BLaER1 treated with 17β-estradiol and CSF1 and Interleukin-3, amounts not matched to agents 10 nM and 100 nM (cell line): Measurements from ENCODE around the gene GIMAP7.

Source experiments
- H3K27ac ChIP-seq, 11 experiments: shearing (Covaris generic); formaldehyde crosslinking; 2 replicates each; pipeline ENCODE4 v1.8.1; 2022
- H3K27me3 ChIP-seq, 11 experiments: shearing (Covaris generic); formaldehyde crosslinking; 2 replicates each; pipeline ENCODE4 v1.8.1; 2022
- H3K36me3 ChIP-seq, 11 experiments: shearing (Covaris generic); formaldehyde crosslinking; 2 replicates each; pipeline ENCODE4 v1.8.1; 2022
- H3K4me1 ChIP-seq, 10 experiments: shearing (Covaris generic); formaldehyde crosslinking; 2 replicates each; pipeline ENCODE4 v1.8.1; 2022
- H3K4me2 ChIP-seq, 11 experiments: shearing (Covaris generic); formaldehyde crosslinking; 2 replicates each; pipeline ENCODE4 v1.8.1; 2022
- H3K4me3 ChIP-seq, 10 experiments: shearing (Covaris generic); formaldehyde crosslinking; 2 replicates each; pipeline ENCODE4 v1.8.1; 2022
- H3K9ac ChIP-seq, 11 experiments: shearing (Covaris generic); formaldehyde crosslinking; 2 replicates each; pipeline ENCODE4 v1.8.1; 2022
- H3K9me3 ChIP-seq, 11 experiments: shearing (Covaris generic); formaldehyde crosslinking; replicated peaks in 1 of 11; 2 replicates each; pipeline ENCODE4 v1.8.1; 2022
- H4K20me1 ChIP-seq, 11 experiments: shearing (Covaris generic); formaldehyde crosslinking; 2 replicates each; pipeline ENCODE4 v1.8.1; 2022
- Cebpa-rat ChIP-seq, 11 experiments: shearing (Covaris generic); IDR thresholded peaks; 2 replicates each; pipeline ENCODE4 v1.8.1; 2022

The GIMAP7 gene

GRCh38 chr7:150514748-150515222 is at the start of gene GIMAP7:
TSS of gene GIMAP7 (plus strand) at chr7:150514872. CDS start at chr7:150519975, 5,103 bp downstream.
- peaks cover 0 to 10% (median 4%) of the 10 kb centered on the region in 11 experiments; a peak in 8 of 22 replicates for H3K9me3 ChIP-seq
- peaks cover 0 to 13% (median 0%) of the 10 kb centered on the region in 10 experiments; a peak in 2 of 20 replicates for H3K4me1 ChIP-seq
- TF ChIP-seq Cebpa-rat (IDR thresholded peaks at IDR 0.05) = no peak
- peak within 1 kb of the TSS in 3 of 11 experiments; percentile 7 to 85 (median 57); a peak in 6 of 22 replicates for H3K4me2 ChIP-seq
- H3K27ac ChIP-seq = peak within 1 kb of the TSS in 2 of 11 experiments; percentile 19 to 31; a peak in 2 of 22 replicates
- H3K4me3 ChIP-seq = peak within 1 kb of the TSS in 2 of 10 experiments; percentile 50 to 55; a peak in 4 of 20 replicates
- peak within 1 kb of the TSS in 2 of 11 experiments; percentile 58 to 74; a peak in 4 of 22 replicates for H3K9ac ChIP-seq
- H4K20me1 ChIP-seq = no peaks in the 10 kb centered on the region
- H3K27me3 ChIP-seq = no peaks in the 10 kb centered on the region
- peaks cover 0 to 2% (median 0%) of the 10 kb centered on the region in 11 experiments; a peak in 1 of 22 replicates for H3K36me3 ChIP-seq

GRCh38 chr7:150464962-150465361 is 49.7 kb upstream of the GIMAP7 start:
- peaks cover 0 to 67% (median 0%) of the 10 kb centered on the region in 10 experiments; a peak in 5 of 20 replicates for H3K4me1 ChIP-seq
- peaks cover 39 to 50% (median 40%) of the 10 kb centered on the region in 11 experiments for H3K9me3 ChIP-seq
- peaks cover 0 to 68% (median 0%) of the 10 kb centered on the region in 11 experiments; a peak in 3 of 22 replicates for H4K20me1 ChIP-seq
- no peak for TF ChIP-seq Cebpa-rat (IDR thresholded peaks at IDR 0.05)
- H3K27ac ChIP-seq = no peak overlapping the region
- H3K36me3 ChIP-seq = peaks cover 0 to 98% (median 0%) of the 10 kb centered on the region in 11 experiments; a peak in 6 of 22 replicates
- H3K4me2 ChIP-seq = peak overlapping the region in 2 of 11 experiments; percentile 52 to 80; a peak in 4 of 22 replicates
- no peak overlapping the region for H3K4me3 ChIP-seq
- H3K27me3 ChIP-seq = no peaks in the 10 kb centered on the region
- no peak overlapping the region for H3K9ac ChIP-seq

- Histone ChIP-seq H3K4me3 (no peak overlapping the region), H3K4me2 (peak overlapping the region in 2 of 11 experiments; percentile 52 to 80; a peak in 4 of 22 replicates), H3K27me3 (no peaks in the 10 kb centered on the region), H3K9ac (no peak overlapping the region), H3K9me3 (peaks cover 34 to 45% (median 35%) of the 10 kb centered on the region in 11 experiments), H3K27ac (no peak overlapping the region), H3K4me1 (peaks cover 0 to 72% (median 0%) of the 10 kb centered on the region in 10 experiments; a peak in 5 of 20 replicates), H4K20me1 (peaks cover 0 to 72% (median 0%) of the 10 kb centered on the region in 11 experiments; a peak in 3 of 22 replicates), H3K36me3 (peaks cover 0 to 98% (median 0%) of the 10 kb centered on the region in 11 experiments; a peak in 6 of 22 replicates)
- TF ChIP-seq Cebpa-rat (IDR thresholded peaks at IDR 0.05) = no peak
Measured at GRCh38 chr7:150465414-150465813, 49.3 kb upstream of the GIMAP7 start.

GRCh38 chr7:150466477-150466876 is 48.2 kb upstream of the GIMAP7 start:
- peaks cover 24 to 35% (median 25%) of the 10 kb centered on the region in 11 experiments for H3K9me3 ChIP-seq

GRCh38 chr7:150468241-150468640 is 46.4 kb upstream of the GIMAP7 start:
- Histone ChIP-seq H3K9me3 (peaks cover 6 to 17% (median 8%) of the 10 kb centered on the region in 11 experiments), H3K27me3 (no peaks in the 10 kb centered on the region), H3K4me2 (peak overlapping the region in 2 of 11 experiments; percentile 55 to 80; a peak in 4 of 22 replicates), H3K36me3 (peaks cover 0 to 98% (median 0%) of the 10 kb centered on the region in 11 experiments; a peak in 6 of 22 replicates), H3K4me3 (no peak overlapping the region), H4K20me1 (peaks cover 0 to 88% (median 0%) of the 10 kb centered on the region in 11 experiments; a peak in 3 of 22 replicates), H3K4me1 (peaks cover 0 to 85% (median 6%) of the 10 kb centered on the region in 10 experiments; a peak in 10 of 20 replicates), H3K9ac (peak overlapping the region in 1 of 11 experiments; percentile 11; a peak in 1 of 22 replicates), H3K27ac (no peak overlapping the region)
- TF ChIP-seq Cebpa-rat (IDR thresholded peaks at IDR 0.05) = no peak

More at GRCh38 chr7:150466477-150466876, 48.2 kb upstream of the GIMAP7 start:
- Histone ChIP-seq H3K36me3 (peaks cover 0 to 98% (median 0%) of the 10 kb centered on the region in 11 experiments; a peak in 6 of 22 replicates), H3K27me3 (no peaks in the 10 kb centered on the region), H3K27ac (no peak overlapping the region), H3K4me2 (peak overlapping the region in 3 of 11 experiments; percentile 7 to 80 (median 52); a peak in 4 of 22 replicates), H3K4me1 (peaks cover 0 to 82% (median 0%) of the 10 kb centered on the region in 10 experiments; a peak in 5 of 20 replicates), H3K9ac (no peak overlapping the region), H3K4me3 (no peak overlapping the region), H4K20me1 (peaks cover 0 to 83% (median 0%) of the 10 kb centered on the region in 11 experiments; a peak in 3 of 22 replicates)
- no peak for TF ChIP-seq Cebpa-rat (IDR thresholded peaks at IDR 0.05)

- Histone ChIP-seq H3K4me1 (peaks cover 0 to 49% (median 6%) of the 10 kb centered on the region in 10 experiments; a peak in 10 of 20 replicates), H3K4me2 (peak overlapping the region in 6 of 11 experiments; percentile 1 to 45 (median 12); a peak in 4 of 22 replicates), H4K20me1 (peaks cover 0 to 53% (median 0%) of the 10 kb centered on the region in 11 experiments; a peak in 3 of 22 replicates), H3K27me3 (no peaks in the 10 kb centered on the region), H3K9ac (no peak overlapping the region), H3K9me3 (peaks cover 0 to 10% (median 1%) of the 10 kb centered on the region in 11 experiments; a peak in 7 of 22 replicates), H3K36me3 (peaks cover 0 to 97% (median 0%) of the 10 kb centered on the region in 11 experiments; a peak in 7 of 22 replicates), H3K4me3 (no peak overlapping the region), H3K27ac (no peak overlapping the region)
- TF ChIP-seq Cebpa-rat (IDR thresholded peaks at IDR 0.05) = no peak
Measured at GRCh38 chr7:150471886-150472285, 42.8 kb upstream of the GIMAP7 start.

GRCh38 chr7:150473902-150474301 is 40.8 kb upstream of the GIMAP7 start:
- peaks cover 0 to 34% (median 0%) of the 10 kb centered on the region in 11 experiments; a peak in 2 of 22 replicates for H4K20me1 ChIP-seq
- H3K27ac ChIP-seq = no peak overlapping the region
- H3K4me2 ChIP-seq = no peak overlapping the region
- H3K36me3 ChIP-seq = peaks cover 0 to 97% (median 0%) of the 10 kb centered on the region in 11 experiments; a peak in 7 of 22 replicates
- H3K27me3 ChIP-seq = no peaks in the 10 kb centered on the region
- H3K4me3 ChIP-seq = no peak overlapping the region
- no peak overlapping the region for H3K9ac ChIP-seq
- no peak for TF ChIP-seq Cebpa-rat (IDR thresholded peaks at IDR 0.05)
- peaks cover 0 to 43% (median 6%) of the 10 kb centered on the region in 10 experiments; a peak in 10 of 20 replicates for H3K4me1 ChIP-seq
- peaks cover 0 to 20% (median 7%) of the 10 kb centered on the region in 11 experiments; a peak in 8 of 22 replicates for H3K9me3 ChIP-seq

- Histone ChIP-seq H3K9ac (no peak overlapping the region), H3K36me3 (peaks cover 0 to 81% (median 0%) of the 10 kb centered on the region in 11 experiments; a peak in 7 of 22 replicates), H3K4me3 (no peak overlapping the region), H3K4me1 (peaks cover 7 to 44% (median 15%) of the 10 kb centered on the region in 10 experiments), H4K20me1 (peaks cover 0 to 11% (median 0%) of the 10 kb centered on the region in 11 experiments; a peak in 2 of 22 replicates), H3K27ac (no peak overlapping the region), H3K27me3 (no peaks in the 10 kb centered on the region), H3K9me3 (peaks cover 0 to 20% (median 9%) of the 10 kb centered on the region in 11 experiments; a peak in 8 of 22 replicates), H3K4me2 (no peak overlapping the region)
- no peak for TF ChIP-seq Cebpa-rat (IDR thresholded peaks at IDR 0.05)
Measured at GRCh38 chr7:150476285-150476684, 38.4 kb upstream of the GIMAP7 start.
